Activated naive CD8-positive, alpha-beta T cell treated with anti-CD3 and anti-CD28 coated beads, Interleukin-2, amount 50 U/mL, for 24 hours (primary cell): ENCODE data around the gene ASPHD1.

Source experiments
- ATAC-seq: fragments of 150-1000 bp; cut with Tn5 transposase; one replicate; pipeline ENCODE4 v1.10.0; 2021
- DNase-seq: peaks from one replicate; pipeline ENCODE4 v3.0.0; 2021
- H3K27ac Mint-ChIP-seq: one replicate; pipeline ENCODE4 v1.8.0; 2021; ENCODE audit warnings: mild to moderate bottlenecking, mixed read lengths
- H3K27me3 Mint-ChIP-seq: one replicate; pipeline ENCODE4 v1.8.0; 2021; ENCODE audit warnings: mixed read lengths
- H3K36me3 Mint-ChIP-seq: one replicate; pipeline ENCODE4 v1.8.0; 2021; ENCODE audit warnings: low read depth, mixed read lengths
- H3K4me1 Mint-ChIP-seq: one replicate; pipeline ENCODE4 v1.8.0; 2021; ENCODE audit warnings: mixed read lengths
- H3K4me3 Mint-ChIP-seq: one replicate; pipeline ENCODE4 v1.8.0; 2021; ENCODE audit warnings: mild to moderate bottlenecking, moderate library complexity, mixed read lengths
- H3K9me3 Mint-ChIP-seq: one replicate; pipeline ENCODE4 v1.8.0; 2021; ENCODE audit warnings: mixed read lengths

ASPHD1 gene

DNA sequence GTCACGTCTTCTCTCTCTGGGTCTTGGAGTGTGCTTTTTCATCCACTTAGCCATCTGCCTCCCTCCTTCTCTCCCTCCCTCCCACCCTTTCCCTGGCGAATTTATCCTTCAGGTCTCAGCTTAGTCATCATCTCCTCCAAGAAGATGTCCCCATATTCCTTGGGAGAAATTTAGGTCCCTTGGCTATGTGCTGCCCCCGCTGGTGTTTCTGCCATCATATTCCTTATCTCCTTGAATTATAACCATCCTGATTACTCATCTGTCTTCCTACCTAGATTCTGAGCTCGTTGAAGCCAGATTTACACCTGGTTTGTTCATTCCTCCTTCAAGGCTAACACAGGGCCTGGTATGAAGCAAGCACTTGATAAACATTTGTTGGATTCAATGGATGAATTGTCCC is 5.9 kb upstream of the ASPHD1 start:
- H3K4me3 Mint-ChIP-seq = no peak overlapping the region
- peaks cover 31% of the 10 kb centered on the region for H3K27me3 Mint-ChIP-seq
- peaks cover 2% of the 10 kb centered on the region for H3K4me1 Mint-ChIP-seq
- H3K27ac Mint-ChIP-seq = no peak overlapping the region
- ATAC-seq = no peak
- no peaks in the 10 kb centered on the region for H3K9me3 Mint-ChIP-seq
- DNase-seq = no peak
- H3K36me3 Mint-ChIP-seq = no peaks in the 10 kb centered on the region

- H3K4me1 Mint-ChIP-seq = peaks cover 7% of the 10 kb centered on the region
- H3K27me3 Mint-ChIP-seq = peaks cover 40% of the 10 kb centered on the region
- no peak for ATAC-seq
- H3K4me3 Mint-ChIP-seq = no peak overlapping the region
- no peaks in the 10 kb centered on the region for H3K9me3 Mint-ChIP-seq
- DNase-seq = no peak
- H3K27ac Mint-ChIP-seq = no peak overlapping the region
- H3K36me3 Mint-ChIP-seq = no peaks in the 10 kb centered on the region
These were observed 3.4 kb upstream of the ASPHD1 start for GRCh38 chr16:29896841-29897240.

DNA sequence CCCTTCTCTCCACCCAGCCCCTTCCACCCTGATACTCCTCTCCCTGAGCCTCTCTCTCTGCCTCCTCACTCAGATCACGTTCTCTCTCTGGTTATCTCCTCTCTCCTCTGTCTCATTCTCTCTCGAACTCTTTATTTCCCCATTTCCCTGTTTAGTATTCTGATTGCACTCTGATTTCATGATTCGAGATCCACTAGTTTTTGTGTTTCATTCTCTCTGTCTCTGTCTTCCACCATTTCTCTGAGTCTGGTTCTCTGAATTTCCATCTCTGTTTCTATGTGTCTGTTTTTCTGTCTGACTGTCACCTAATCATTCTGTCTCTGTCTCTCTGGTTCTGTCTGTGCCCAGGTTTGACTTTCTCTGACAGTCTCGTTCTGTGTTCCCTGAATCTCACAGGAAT is 3.0 kb upstream of the ASPHD1 start:
- H3K4me1 Mint-ChIP-seq = peaks cover 9% of the 10 kb centered on the region
- ATAC-seq (no peak), DNase-seq (no peak)
- H3K27ac Mint-ChIP-seq = no peak overlapping the region
- H3K36me3 Mint-ChIP-seq = no peaks in the 10 kb centered on the region
- H3K4me3 Mint-ChIP-seq = no peak overlapping the region
- no peaks in the 10 kb centered on the region for H3K9me3 Mint-ChIP-seq
- H3K27me3 Mint-ChIP-seq = peaks cover 40% of the 10 kb centered on the region

- DNase-seq (no peak), ATAC-seq (no peak)
- Mint-ChIP-seq H3K27ac (no peak overlapping the region), H3K9me3 (no peaks in the 10 kb centered on the region), H3K4me3 (no peak overlapping the region), H3K27me3 (peaks cover 40% of the 10 kb centered on the region), H3K36me3 (no peaks in the 10 kb centered on the region), H3K4me1 (peaks cover 9% of the 10 kb centered on the region)
These were observed 2.0 kb upstream of the ASPHD1 start for GRCh38 chr16:29898135-29898803.

- no peak for DNase-seq
- no peaks in the 10 kb centered on the region for H3K9me3 Mint-ChIP-seq
- peaks cover 9% of the 10 kb centered on the region for H3K4me1 Mint-ChIP-seq
- no peaks in the 10 kb centered on the region for H3K36me3 Mint-ChIP-seq
- H3K27me3 Mint-ChIP-seq = peaks cover 40% of the 10 kb centered on the region
- no peak for ATAC-seq
- no peak overlapping the region for H3K27ac Mint-ChIP-seq
- H3K4me3 Mint-ChIP-seq = no peak overlapping the region
These were observed 1.3 kb upstream of the ASPHD1 start for GRCh38 chr16:29898804-29899515.

DNA sequence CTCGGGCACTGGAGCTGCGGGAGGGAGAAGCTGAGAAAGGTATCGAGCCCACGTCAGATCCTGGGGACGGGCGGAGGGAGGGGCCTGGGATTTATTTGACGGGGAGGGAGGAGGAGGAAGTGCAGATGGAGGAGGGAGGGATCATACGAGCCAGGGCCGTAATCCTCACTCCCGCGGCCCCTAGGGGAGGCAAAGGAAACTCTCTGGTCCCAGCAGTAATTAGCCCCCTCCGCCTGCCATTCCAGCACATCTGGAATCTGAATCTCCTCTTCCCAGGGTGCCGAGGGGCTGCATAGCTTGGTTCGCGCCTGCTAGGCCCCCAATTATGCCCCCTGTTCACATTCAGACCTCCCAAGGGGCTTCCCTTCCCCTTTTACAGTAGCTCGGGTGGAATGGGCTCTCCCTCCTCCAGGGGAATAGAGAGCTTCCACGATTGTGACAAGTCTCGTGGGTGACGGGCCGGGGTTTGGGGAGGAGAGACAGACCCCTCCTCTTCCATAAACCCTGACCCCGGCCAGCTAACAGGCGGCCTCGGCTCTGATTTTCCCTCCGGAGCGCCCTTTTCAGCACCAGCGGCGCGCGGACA is 679 bp upstream of the ASPHD1 start, which contains the start of gene SEZ6L2:
Gene SEZ6L2, minus strand, starts transcription at position 35 of the 586 bp plus-strand sequence. CDS start 531 bp downstream, outside the sequence.
- Mint-ChIP-seq H3K27me3 (peaks cover 40% of the 10 kb centered on the region), H3K36me3 (no peaks in the 10 kb centered on the region), H3K9me3 (no peaks in the 10 kb centered on the region), H3K27ac (peak within 1 kb of the TSS; percentile 44), H3K4me3 (peak within 1 kb of the TSS; percentile 83), H3K4me1 (peaks cover 9% of the 10 kb centered on the region)
- ATAC-seq (no peak), DNase-seq (peak; percentile 86)

GRCh38 chr16:29900888-29901606 is 759 bp downstream of the ASPHD1 start:
- ATAC-seq (no peak), DNase-seq (no peak)
- H3K27me3 Mint-ChIP-seq = peaks cover 33% of the 10 kb centered on the region
- H3K9me3 Mint-ChIP-seq = no peaks in the 10 kb centered on the region
- peak overlapping the region; percentile 83 for H3K4me3 Mint-ChIP-seq
- H3K27ac Mint-ChIP-seq = no peak overlapping the region
- peaks cover 9% of the 10 kb centered on the region for H3K4me1 Mint-ChIP-seq
- H3K36me3 Mint-ChIP-seq = no peaks in the 10 kb centered on the region

GRCh38 chr16:29901607-29901945 is 1.3 kb downstream of the ASPHD1 start:
- Mint-ChIP-seq H3K27me3 (peaks cover 30% of the 10 kb centered on the region), H3K36me3 (no peaks in the 10 kb centered on the region), H3K9me3 (no peaks in the 10 kb centered on the region), H3K4me1 (peaks cover 9% of the 10 kb centered on the region), H3K4me3 (peak overlapping the region; percentile 42), H3K27ac (no peak overlapping the region)
- ATAC-seq (no peak), DNase-seq (no peak)

DNA sequence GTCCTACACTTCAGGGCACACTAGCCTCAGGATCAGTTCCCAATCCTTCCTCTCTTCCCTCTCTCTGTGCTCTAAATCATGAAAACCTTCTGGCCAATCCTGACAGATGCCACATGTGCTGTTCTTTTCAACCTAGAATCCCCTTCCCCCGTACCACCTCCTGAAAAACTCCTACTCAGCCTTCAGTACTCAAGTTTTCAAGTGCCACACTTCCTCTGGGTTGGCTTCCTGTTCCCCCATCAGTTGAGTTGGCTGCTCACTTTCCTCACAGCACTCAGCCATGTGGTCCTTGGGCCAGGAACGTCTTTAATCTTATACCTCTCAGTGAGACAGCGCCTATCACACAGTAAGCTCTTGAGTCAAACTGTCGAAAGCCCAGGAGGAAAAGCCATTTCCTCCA is 3.3 kb downstream of the ASPHD1 start:
- no peak overlapping the region for H3K4me3 Mint-ChIP-seq
- H3K9me3 Mint-ChIP-seq = no peaks in the 10 kb centered on the region
- H3K36me3 Mint-ChIP-seq = peaks cover 5% of the 10 kb centered on the region
- H3K27me3 Mint-ChIP-seq = peaks cover 14% of the 10 kb centered on the region
- DNase-seq (no peak), ATAC-seq (no peak)
- H3K27ac Mint-ChIP-seq = no peak overlapping the region
- H3K4me1 Mint-ChIP-seq = peaks cover 7% of the 10 kb centered on the region

- ATAC-seq (no peak), DNase-seq (no peak)
- Mint-ChIP-seq H3K36me3 (peaks cover 5% of the 10 kb centered on the region), H3K9me3 (no peaks in the 10 kb centered on the region), H3K27ac (no peak overlapping the region), H3K4me3 (no peak overlapping the region), H3K27me3 (peaks cover 5% of the 10 kb centered on the region), H3K4me1 (peaks cover 7% of the 10 kb centered on the region)
These were observed 4.7 kb downstream of the ASPHD1 start for GRCh38 chr16:29904947-29905346.

DNA sequence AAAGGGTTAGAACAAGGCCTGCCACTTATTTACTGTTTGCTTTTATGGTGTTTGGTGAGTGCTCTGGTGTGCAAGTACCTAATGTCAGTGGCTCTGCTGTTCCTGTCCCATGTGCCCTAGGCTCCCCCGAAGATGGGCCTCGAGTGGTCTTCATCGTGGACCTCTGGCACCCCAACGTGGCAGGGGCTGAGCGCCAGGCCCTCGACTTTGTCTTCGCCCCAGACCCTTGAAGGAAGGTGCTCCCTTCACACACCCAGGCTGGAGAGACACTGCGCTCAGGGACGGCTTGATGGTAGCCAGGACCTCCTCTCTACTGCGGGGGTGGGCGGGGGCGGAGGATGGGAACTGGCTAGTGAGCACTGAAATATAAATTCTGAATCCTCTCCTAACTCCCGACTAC is 5.4 kb downstream of the ASPHD1 start:
- no peak for ATAC-seq
- DNase-seq = no peak
- H3K27me3 Mint-ChIP-seq = peaks cover 2% of the 10 kb centered on the region
- H3K36me3 Mint-ChIP-seq = peaks cover 5% of the 10 kb centered on the region
- peaks cover 4% of the 10 kb centered on the region for H3K4me1 Mint-ChIP-seq
- H3K9me3 Mint-ChIP-seq = no peaks in the 10 kb centered on the region
- no peak overlapping the region for H3K27ac Mint-ChIP-seq
- H3K4me3 Mint-ChIP-seq = no peak overlapping the region

- DNase-seq = no peak
- no peaks in the 10 kb centered on the region for H3K9me3 Mint-ChIP-seq
- no peak overlapping the region for H3K4me3 Mint-ChIP-seq
- H3K4me1 Mint-ChIP-seq = peaks cover 2% of the 10 kb centered on the region
- H3K27ac Mint-ChIP-seq = no peak overlapping the region
- peaks cover 5% of the 10 kb centered on the region for H3K36me3 Mint-ChIP-seq
- H3K27me3 Mint-ChIP-seq = no peaks in the 10 kb centered on the region
- ATAC-seq = no peak
These were observed 6.4 kb downstream of the ASPHD1 start for GRCh38 chr16:29906520-29907244.

- Mint-ChIP-seq H3K27ac (no peak overlapping the region), H3K4me1 (no peaks in the 10 kb centered on the region), H3K4me3 (no peak overlapping the region), H3K9me3 (no peaks in the 10 kb centered on the region), H3K27me3 (no peaks in the 10 kb centered on the region), H3K36me3 (peaks cover 5% of the 10 kb centered on the region)
- no peak for DNase-seq
- no peak for ATAC-seq
These were observed 7.7 kb downstream of the ASPHD1 start for GRCh38 chr16:29907973-29908372.

- ATAC-seq (no peak), DNase-seq (no peak)
- Mint-ChIP-seq H3K27me3 (no peaks in the 10 kb centered on the region), H3K27ac (no peak overlapping the region), H3K36me3 (peaks cover 10% of the 10 kb centered on the region), H3K4me1 (no peaks in the 10 kb centered on the region), H3K9me3 (no peaks in the 10 kb centered on the region), H3K4me3 (no peak overlapping the region)
These were observed 8.5 kb downstream of the ASPHD1 start for GRCh38 chr16:29908719-29909220.
